ENCODE data around the gene ATP1A1.

Gene ATP1A1

DNA sequence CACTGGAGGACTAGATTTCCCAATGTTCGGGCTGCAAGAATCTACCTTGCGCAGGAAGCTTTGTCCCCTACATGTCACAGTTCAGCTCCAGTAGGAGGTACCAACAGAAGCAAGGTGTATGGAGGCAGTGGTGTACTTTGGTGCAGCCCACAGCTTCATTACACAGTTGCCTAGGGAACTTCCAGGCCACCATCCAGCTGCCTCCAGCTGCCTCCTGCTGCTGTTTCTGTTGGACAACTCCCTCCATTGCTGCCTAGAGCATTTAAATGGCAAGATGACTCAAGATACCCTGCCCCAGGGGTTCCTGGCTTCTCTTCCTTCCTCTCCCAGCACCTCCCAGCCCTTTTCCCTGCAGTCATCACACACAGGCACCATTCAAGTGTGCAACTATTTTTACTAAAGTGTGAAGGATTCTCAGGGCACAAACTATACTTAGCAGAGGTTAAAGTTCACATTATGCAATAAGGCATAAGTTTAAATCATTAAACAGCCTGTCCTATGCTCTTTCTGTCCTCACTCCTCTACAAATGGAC lies 39.0 kb upstream of the ATP1A1 start:
- Histone ChIP-seq H3K4me1 (ENCODE audit: insufficient read depth, low read length) (no peaks in the 10 kb centered on the region), H3K27me3 (ENCODE audit: insufficient read depth, low read length) (no peaks in the 10 kb centered on the region), H2AFZ (ENCODE audit: low read depth, low read length) (no peak overlapping the region), H3K36me3 (ENCODE audit: insufficient read depth, low read length) (no peaks in the 10 kb centered on the region), H3K9me3 (ENCODE audit: low read length) (no peaks in the 10 kb centered on the region), H3K4me3 (ENCODE audit: low read length) (no peak overlapping the region)

DNA sequence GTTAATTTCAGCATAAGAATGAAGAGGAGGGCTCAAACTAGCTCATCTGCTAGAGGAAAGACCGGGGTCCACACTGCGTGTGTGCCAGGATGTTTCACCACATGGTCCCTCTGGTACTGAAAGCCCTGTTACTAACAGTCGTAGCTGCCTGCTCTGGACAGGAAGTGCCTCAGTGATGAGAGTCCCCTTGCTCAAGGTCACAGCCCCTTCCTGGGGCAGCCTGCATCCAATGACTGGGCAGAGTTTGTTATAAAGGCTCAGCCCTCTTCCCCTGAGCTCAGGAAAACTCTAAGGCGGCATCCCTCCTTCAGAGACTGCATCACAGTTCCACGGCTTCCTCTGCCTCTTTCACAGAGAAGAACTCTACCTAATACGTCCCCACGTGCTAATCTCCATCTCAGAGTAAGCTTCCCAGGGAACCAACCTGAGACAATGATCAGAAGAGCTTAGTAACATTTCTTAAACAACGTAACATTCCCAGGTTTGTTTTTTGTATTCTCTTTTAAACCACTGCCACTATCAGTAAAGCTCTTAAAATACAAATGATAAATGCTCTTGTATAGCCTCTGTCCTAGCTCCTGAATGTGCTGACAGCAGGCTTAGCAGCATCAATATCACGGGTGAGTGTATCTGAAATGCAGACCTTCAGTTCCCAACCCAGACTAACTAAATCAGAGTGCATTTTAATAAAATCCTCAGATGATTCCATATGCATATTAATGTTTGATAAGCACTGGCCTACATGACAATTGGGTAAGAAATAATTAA lies 38.0 kb upstream of the ATP1A1 start:
- H3K36me3 ChIP-seq (ENCODE audit: insufficient read depth, low read length), result no peaks in the 10 kb centered on the region
- H3K4me3 ChIP-seq (ENCODE audit: low read length), result no peak overlapping the region
- H3K27me3 ChIP-seq (ENCODE audit: insufficient read depth, low read length), result no peaks in the 10 kb centered on the region
- no peaks in the 10 kb centered on the region for H3K4me1 ChIP-seq (ENCODE audit: insufficient read depth, low read length)
- H3K9me3 ChIP-seq (ENCODE audit: low read length), result no peaks in the 10 kb centered on the region
- no peak overlapping the region for H2AFZ ChIP-seq (ENCODE audit: low read depth, low read length)

DNA sequence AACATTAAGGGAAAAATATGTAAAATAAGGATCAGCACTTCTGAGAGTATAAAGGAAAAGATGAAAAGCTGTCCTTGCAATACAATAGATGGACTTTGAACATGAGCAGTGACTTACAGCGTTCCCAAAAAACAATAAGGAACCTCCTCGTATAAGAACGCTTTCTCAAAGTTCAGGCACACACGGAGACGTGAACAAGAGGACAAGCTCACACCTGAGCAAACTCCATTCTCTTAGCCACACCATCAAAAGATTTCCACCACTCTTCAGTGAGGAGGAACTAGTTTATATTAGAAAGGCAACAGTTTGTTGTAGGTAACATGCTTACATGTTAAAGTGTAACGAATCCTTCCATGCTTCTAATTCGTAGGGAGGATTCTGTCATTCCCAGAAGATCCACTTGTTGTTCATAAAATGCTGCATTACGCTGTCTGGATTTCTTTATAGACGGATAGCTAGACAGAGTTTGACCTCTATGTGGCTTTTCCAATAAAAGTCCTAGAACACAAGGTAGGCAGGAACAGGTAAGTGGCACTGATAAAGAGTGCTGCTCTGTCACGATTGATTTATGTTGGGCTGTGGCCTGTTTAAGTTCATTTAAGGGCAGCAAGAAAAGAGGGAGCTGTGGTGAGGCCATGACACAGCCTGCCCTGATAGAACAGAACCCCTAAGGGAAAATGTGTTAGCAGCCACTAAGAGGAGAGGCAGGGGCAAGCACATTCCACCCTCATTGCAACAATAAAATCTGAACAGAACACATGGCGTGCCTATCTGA lies 37.0 kb upstream of the ATP1A1 start:
- Histone ChIP-seq H3K4me3 (ENCODE audit: low read length) (no peak overlapping the region), H3K9me3 (ENCODE audit: low read length) (no peaks in the 10 kb centered on the region), H3K36me3 (ENCODE audit: insufficient read depth, low read length) (no peaks in the 10 kb centered on the region), H3K4me1 (ENCODE audit: insufficient read depth, low read length) (no peaks in the 10 kb centered on the region), H2AFZ (ENCODE audit: low read depth, low read length) (no peak overlapping the region), H3K27me3 (ENCODE audit: insufficient read depth, low read length) (no peaks in the 10 kb centered on the region)

DNA sequence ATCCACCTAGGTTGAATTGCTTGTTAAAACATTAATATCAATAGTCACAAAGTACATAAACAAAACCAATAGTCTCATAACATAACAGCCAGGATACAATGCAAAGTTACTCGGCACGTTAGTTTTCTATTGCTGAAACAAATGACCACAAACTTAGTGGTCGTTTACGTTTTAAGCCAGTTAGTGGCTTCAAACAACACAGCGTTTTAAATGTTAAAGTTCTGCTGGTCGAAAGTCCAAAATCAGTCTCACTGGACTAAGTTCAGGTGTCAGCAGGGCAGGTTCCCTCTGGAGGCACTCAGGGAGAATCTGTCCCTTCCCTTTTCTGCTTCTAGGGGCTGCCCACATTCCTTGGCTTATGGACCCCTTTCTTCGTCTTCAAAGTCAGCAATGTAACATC lies 35.6 kb upstream of the ATP1A1 start:
- Histone ChIP-seq H3K4me1 (ENCODE audit: insufficient read depth, low read length) (no peaks in the 10 kb centered on the region), H3K9me3 (ENCODE audit: low read length) (no peaks in the 10 kb centered on the region), H3K4me3 (ENCODE audit: low read length) (no peak overlapping the region), H3K27me3 (ENCODE audit: insufficient read depth, low read length) (no peaks in the 10 kb centered on the region), H2AFZ (ENCODE audit: low read depth, low read length) (no peak overlapping the region), H3K36me3 (ENCODE audit: insufficient read depth, low read length) (no peaks in the 10 kb centered on the region)

DNA sequence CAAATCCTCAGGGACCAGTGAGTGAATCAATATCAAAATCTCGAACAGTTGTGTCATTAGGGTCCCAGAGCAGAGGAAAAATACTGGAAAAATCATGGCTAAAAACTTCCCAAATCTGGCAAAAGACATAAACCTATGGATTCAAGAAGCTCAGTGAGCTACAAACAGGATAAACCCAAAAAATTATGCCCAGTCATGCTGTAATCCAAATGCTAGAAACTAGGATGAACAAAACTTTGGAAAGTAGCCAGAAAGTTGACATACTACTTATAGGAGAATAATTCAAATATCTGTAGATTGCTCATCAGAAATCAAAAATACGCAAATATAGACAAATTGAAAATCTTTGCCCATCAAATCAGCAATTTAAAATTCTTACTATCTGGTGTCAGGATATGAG lies 34.6 kb upstream of the ATP1A1 start:
- Histone ChIP-seq H3K4me3 (ENCODE audit: low read length) (no peak overlapping the region), H3K36me3 (ENCODE audit: insufficient read depth, low read length) (no peaks in the 10 kb centered on the region), H3K9me3 (ENCODE audit: low read length) (no peaks in the 10 kb centered on the region), H2AFZ (ENCODE audit: low read depth, low read length) (no peak overlapping the region), H3K27me3 (ENCODE audit: insufficient read depth, low read length) (no peaks in the 10 kb centered on the region), H3K4me1 (ENCODE audit: insufficient read depth, low read length) (no peaks in the 10 kb centered on the region)

DNA sequence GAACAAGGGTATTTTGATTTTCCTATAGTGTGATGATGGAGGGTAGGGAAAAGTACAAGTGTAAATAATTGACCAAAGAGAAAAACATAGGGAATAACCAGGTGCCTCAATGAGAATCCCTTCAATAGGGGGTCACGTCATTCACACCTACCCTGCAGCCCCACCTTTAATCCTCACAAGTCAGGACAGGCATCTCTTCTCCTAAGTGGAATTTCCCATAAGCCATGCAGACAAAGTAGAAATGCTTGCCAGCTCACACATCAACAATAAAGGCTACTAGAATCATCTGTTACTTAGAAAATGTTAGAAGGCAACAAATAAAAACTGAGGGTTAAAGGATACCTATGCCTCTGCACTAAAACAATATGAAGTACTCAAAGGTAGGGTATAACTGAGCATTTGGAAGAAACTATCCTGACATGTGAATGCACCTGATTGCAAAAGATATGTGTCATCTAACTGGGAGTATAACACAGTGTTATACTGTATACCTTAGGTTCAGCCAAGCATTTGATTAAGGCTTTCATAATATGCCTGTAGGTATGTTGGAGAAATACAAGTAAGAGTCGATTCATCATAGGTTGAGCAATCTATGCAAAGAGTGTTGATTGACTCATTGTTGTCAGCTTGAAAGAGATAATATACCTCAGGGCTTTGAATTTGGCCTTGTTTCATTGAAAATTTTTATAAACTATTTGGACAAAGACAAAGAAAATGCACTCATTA lies 32.4 kb upstream of the ATP1A1 start:
- Histone ChIP-seq H3K27me3 (ENCODE audit: insufficient read depth, low read length) (no peaks in the 10 kb centered on the region), H3K9me3 (ENCODE audit: low read length) (no peaks in the 10 kb centered on the region), H2AFZ (ENCODE audit: low read depth, low read length) (no peak overlapping the region), H3K4me3 (ENCODE audit: low read length) (no peak overlapping the region), H3K4me1 (ENCODE audit: insufficient read depth, low read length) (peaks cover 2% of the 10 kb centered on the region), H3K36me3 (ENCODE audit: insufficient read depth, low read length) (no peaks in the 10 kb centered on the region)

DNA sequence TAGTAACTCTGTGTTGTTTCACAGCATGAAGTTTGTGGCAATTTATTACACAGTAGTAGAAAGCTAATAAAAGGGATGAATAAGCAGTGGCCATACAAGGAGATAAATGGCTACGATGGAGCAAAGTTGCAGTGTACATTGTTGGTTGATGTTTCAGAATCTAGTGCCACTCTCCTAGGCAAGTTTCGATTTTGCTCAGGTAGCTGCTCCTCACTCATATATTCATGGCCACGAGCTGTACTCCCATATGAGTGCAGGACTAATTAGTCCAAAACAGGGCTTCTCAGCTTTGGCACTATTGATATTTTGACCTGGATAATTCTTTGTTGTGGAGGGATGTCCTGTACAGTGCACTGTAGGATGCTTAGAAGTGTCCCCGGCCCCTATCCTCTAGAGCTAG lies 30.0 kb upstream of the ATP1A1 start:
- no peaks in the 10 kb centered on the region for H3K9me3 ChIP-seq (ENCODE audit: low read length)
- no peaks in the 10 kb centered on the region for H3K36me3 ChIP-seq (ENCODE audit: insufficient read depth, low read length)
- peaks cover 7% of the 10 kb centered on the region for H3K4me1 ChIP-seq (ENCODE audit: insufficient read depth, low read length)
- H3K27me3 ChIP-seq (ENCODE audit: insufficient read depth, low read length), result no peaks in the 10 kb centered on the region
- H3K4me3 ChIP-seq (ENCODE audit: low read length), result no peak overlapping the region
- H2AFZ ChIP-seq (ENCODE audit: low read depth, low read length), result no peak overlapping the region

- Histone ChIP-seq H2AFZ (ENCODE audit: low read depth, low read length) (no peak overlapping the region), H3K27me3 (ENCODE audit: insufficient read depth, low read length) (no peaks in the 10 kb centered on the region), H3K4me3 (ENCODE audit: low read length) (no peak overlapping the region), H3K4me1 (ENCODE audit: insufficient read depth, low read length) (peaks cover 7% of the 10 kb centered on the region), H3K36me3 (ENCODE audit: insufficient read depth, low read length) (no peaks in the 10 kb centered on the region), H3K9me3 (ENCODE audit: low read length) (no peaks in the 10 kb centered on the region)
These were observed 28.0 kb upstream of the ATP1A1 start for GRCh38 chr1:116345011-116345410.

DNA sequence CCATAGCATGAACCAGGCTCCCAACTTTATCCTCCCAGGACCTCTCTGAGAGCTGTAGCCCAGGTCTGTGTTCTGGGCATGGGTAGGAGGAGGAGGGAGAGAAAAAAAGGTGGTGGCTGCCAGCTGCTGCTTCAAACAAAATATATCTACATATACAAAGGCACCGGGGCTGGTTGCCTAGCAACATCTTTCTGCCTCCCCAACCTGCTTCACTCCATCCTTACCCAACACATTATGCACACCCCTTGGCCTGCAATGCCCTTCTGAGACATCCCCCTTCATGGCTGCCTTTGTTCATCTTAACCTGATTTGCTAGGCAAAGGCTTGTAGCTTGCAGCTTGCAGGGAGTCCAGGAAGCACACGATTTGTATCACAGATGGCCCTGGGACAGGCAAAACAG lies 27.2 kb upstream of the ATP1A1 start:
- Histone ChIP-seq H2AFZ (ENCODE audit: low read depth, low read length) (no peak overlapping the region), H3K4me3 (ENCODE audit: low read length) (no peak overlapping the region), H3K4me1 (ENCODE audit: insufficient read depth, low read length) (peaks cover 7% of the 10 kb centered on the region), H3K27me3 (ENCODE audit: insufficient read depth, low read length) (no peaks in the 10 kb centered on the region), H3K9me3 (ENCODE audit: low read length) (no peaks in the 10 kb centered on the region), H3K36me3 (ENCODE audit: insufficient read depth, low read length) (no peaks in the 10 kb centered on the region)

GRCh38 chr1:116346943-116347673 lies 25.9 kb upstream of the ATP1A1 start:
- Histone ChIP-seq H3K36me3 (ENCODE audit: insufficient read depth, low read length) (no peaks in the 10 kb centered on the region), H3K9me3 (ENCODE audit: low read length) (no peaks in the 10 kb centered on the region), H3K4me3 (ENCODE audit: low read length) (no peak overlapping the region), H3K4me1 (ENCODE audit: insufficient read depth, low read length) (peaks cover 7% of the 10 kb centered on the region), H3K27me3 (ENCODE audit: insufficient read depth, low read length) (no peaks in the 10 kb centered on the region), H2AFZ (ENCODE audit: low read depth, low read length) (no peak overlapping the region)

GRCh38 chr1:116347696-116348095 lies 25.3 kb upstream of the ATP1A1 start:
- Histone ChIP-seq H2AFZ (ENCODE audit: low read depth, low read length) (no peak overlapping the region), H3K4me1 (ENCODE audit: insufficient read depth, low read length) (peaks cover 7% of the 10 kb centered on the region), H3K27me3 (ENCODE audit: insufficient read depth, low read length) (no peaks in the 10 kb centered on the region), H3K36me3 (ENCODE audit: insufficient read depth, low read length) (no peaks in the 10 kb centered on the region), H3K4me3 (ENCODE audit: low read length) (no peak overlapping the region), H3K9me3 (ENCODE audit: low read length) (no peaks in the 10 kb centered on the region)

GRCh38 chr1:116350097-116350645 lies 22.9 kb upstream of the ATP1A1 start:
- no peaks in the 10 kb centered on the region for H3K9me3 ChIP-seq (ENCODE audit: low read length)
- H3K36me3 ChIP-seq (ENCODE audit: insufficient read depth, low read length), result no peaks in the 10 kb centered on the region
- H3K4me1 ChIP-seq (ENCODE audit: insufficient read depth, low read length), result peaks cover 7% of the 10 kb centered on the region
- no peak overlapping the region for H3K4me3 ChIP-seq (ENCODE audit: low read length)
- H3K27me3 ChIP-seq (ENCODE audit: insufficient read depth, low read length), result no peaks in the 10 kb centered on the region
- H2AFZ ChIP-seq (ENCODE audit: low read depth, low read length), result no peak overlapping the region
